ENCODE results near the gene MAL.

Gene MAL

GRCh38 chr2:95009412-95009811 lies 16.1 kb upstream of the MAL start:
- TF ChIP-seq CTCF (IDR thresholded peaks at IDR 0.05; ENCODE audit: low read depth, low read length) (no peak), MYC (IDR thresholded peaks at IDR 0.05; ENCODE audit: low read depth, low read length) (no peak), POLR2A (IDR thresholded peaks at IDR 0.05; ENCODE audit: extremely low read depth, insufficient read length) (no peak), MAX (IDR thresholded peaks at IDR 0.05; ENCODE audit: low read depth, low read length) (no peak)
- DNase-seq (ENCODE audit: low read depth), result no peak
- H3K4me3 ChIP-seq (ENCODE audit: low read depth, low read length), result no peak overlapping the region

- no peak for DNase-seq (ENCODE audit: low read depth)
- no peak for TF ChIP-seq POLR2A (IDR thresholded peaks at IDR 0.05; ENCODE audit: extremely low read depth, insufficient read length)
- no peak for TF ChIP-seq MYC (IDR thresholded peaks at IDR 0.05; ENCODE audit: low read depth, low read length)
- no peak for TF ChIP-seq CTCF (IDR thresholded peaks at IDR 0.05; ENCODE audit: low read depth, low read length)
- no peak for TF ChIP-seq MAX (IDR thresholded peaks at IDR 0.05; ENCODE audit: low read depth, low read length)
- H3K4me3 ChIP-seq (ENCODE audit: low read depth, low read length), result no peak overlapping the region
Observed at GRCh38 chr2:95010126-95010525, 15.4 kb upstream of the MAL start.

GRCh38 chr2:95010718-95011117 lies 14.8 kb upstream of the MAL start:
- TF ChIP-seq CTCF (IDR thresholded peaks at IDR 0.05; ENCODE audit: low read depth, low read length), result no peak
- no peak for TF ChIP-seq MAX (IDR thresholded peaks at IDR 0.05; ENCODE audit: low read depth, low read length)
- no peak for TF ChIP-seq POLR2A (IDR thresholded peaks at IDR 0.05; ENCODE audit: extremely low read depth, insufficient read length)
- no peak for TF ChIP-seq MYC (IDR thresholded peaks at IDR 0.05; ENCODE audit: low read depth, low read length)
- no peak for DNase-seq (ENCODE audit: low read depth)
- H3K4me3 ChIP-seq (ENCODE audit: low read depth, low read length), result no peak overlapping the region

- peak; percentile 54 for DNase-seq (ENCODE audit: low read depth)
- H3K4me3 ChIP-seq (ENCODE audit: low read depth, low read length), result no peak overlapping the region
- TF ChIP-seq MAX (IDR thresholded peaks at IDR 0.05; ENCODE audit: low read depth, low read length), result no peak
- no peak for TF ChIP-seq CTCF (IDR thresholded peaks at IDR 0.05; ENCODE audit: low read depth, low read length)
- TF ChIP-seq POLR2A (IDR thresholded peaks at IDR 0.05; ENCODE audit: extremely low read depth, insufficient read length), result no peak
- TF ChIP-seq MYC (IDR thresholded peaks at IDR 0.05; ENCODE audit: low read depth, low read length), result no peak
Observed at GRCh38 chr2:95012881-95013550, 12.5 kb upstream of the MAL start.

GRCh38 chr2:95013726-95014125 lies 11.8 kb upstream of the MAL start:
- TF ChIP-seq CTCF (IDR thresholded peaks at IDR 0.05; ENCODE audit: low read depth, low read length) (no peak), POLR2A (IDR thresholded peaks at IDR 0.05; ENCODE audit: extremely low read depth, insufficient read length) (no peak), MYC (IDR thresholded peaks at IDR 0.05; ENCODE audit: low read depth, low read length) (no peak)
- no peak overlapping the region for H3K4me3 ChIP-seq (ENCODE audit: low read depth, low read length)
- DNase-seq (ENCODE audit: low read depth), result no peak
